PC-3 (cell line): Measurements from ENCODE around the gene ATXN10.

ENCODE experiments used
- EZH2 ChIP-seq: fragments of 300-600 bp; sonication (generic); IDR thresholded peaks from one replicate; pipeline ENCODE4 v1.6.1; 2017; ENCODE audit warnings: antibody characterized with exemption, mild to moderate bottlenecking, low read length; ENCODE audit not compliant: unreplicated experiment
- EZH2phosphoT487 ChIP-seq: fragments of 300-600 bp; sonication (generic); IDR thresholded peaks from 2 replicates; pipeline ENCODE4 v1.6.1; 2018; ENCODE audit warnings: mild to moderate bottlenecking, antibody characterized with exemption, low read length, borderline replicate concordance
- TF ChIP-seq, protein P1 (sequence below): fragments of 300-600 bp; sonication (generic); conservative IDR thresholded peaks from 2 replicates; pipeline ENCODE4 v1.5.1; 2017; ENCODE audit warnings: antibody characterized with exemption, low read depth, mild to moderate bottlenecking, low read length

DNA sequence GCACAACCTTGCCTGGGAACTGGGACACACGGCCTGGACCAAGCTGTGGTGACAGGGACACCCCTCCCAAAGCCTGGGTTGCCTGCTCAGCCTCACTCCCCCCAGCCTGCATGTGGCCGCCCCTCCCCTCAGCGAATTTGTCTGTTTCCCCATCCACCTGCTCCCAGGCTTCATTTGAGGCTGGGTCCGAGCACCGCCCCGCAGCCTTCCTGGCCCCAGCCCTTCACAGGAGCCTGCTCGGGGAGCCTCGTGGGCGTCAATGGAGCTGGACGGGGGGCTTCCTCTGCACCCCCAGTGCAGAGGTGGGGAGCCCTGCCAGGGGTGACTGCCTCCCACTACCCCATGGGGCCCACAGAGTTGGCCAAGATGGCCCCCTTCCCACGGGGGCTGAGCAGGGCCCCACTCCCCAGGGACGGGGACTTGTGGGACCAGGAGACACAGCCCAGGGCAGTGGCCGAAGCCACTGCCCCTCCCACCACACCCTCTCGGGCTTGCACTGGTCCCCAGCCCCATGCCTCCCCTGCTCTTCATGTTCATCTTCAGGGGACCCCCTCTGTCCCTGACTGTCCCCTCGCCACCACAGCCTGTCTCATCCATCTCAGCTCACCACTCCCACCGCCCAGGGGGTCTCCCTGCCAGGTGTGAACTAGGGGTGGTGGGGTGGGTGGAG, 213.7 kb downstream of the ATXN10 start:
- TF ChIP-seq, protein P1, sequence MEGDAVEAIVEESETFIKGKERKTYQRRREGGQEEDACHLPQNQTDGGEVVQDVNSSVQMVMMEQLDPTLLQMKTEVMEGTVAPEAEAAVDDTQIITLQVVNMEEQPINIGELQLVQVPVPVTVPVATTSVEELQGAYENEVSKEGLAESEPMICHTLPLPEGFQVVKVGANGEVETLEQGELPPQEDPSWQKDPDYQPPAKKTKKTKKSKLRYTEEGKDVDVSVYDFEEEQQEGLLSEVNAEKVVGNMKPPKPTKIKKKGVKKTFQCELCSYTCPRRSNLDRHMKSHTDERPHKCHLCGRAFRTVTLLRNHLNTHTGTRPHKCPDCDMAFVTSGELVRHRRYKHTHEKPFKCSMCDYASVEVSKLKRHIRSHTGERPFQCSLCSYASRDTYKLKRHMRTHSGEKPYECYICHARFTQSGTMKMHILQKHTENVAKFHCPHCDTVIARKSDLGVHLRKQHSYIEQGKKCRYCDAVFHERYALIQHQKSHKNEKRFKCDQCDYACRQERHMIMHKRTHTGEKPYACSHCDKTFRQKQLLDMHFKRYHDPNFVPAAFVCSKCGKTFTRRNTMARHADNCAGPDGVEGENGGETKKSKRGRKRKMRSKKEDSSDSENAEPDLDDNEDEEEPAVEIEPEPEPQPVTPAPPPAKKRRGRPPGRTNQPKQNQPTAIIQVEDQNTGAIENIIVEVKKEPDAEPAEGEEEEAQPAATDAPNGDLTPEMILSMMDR, result no peak
- TF ChIP-seq EZH2, result no peak
- no peak for TF ChIP-seq EZH2phosphoT487
